Subcutaneous adipose tissue (tissue), 4 donors: Measurements from ENCODE around the gene OR1L6. TPM values are rescaled to one million over a fixed set of nuclear protein-coding genes. Genes with fewer than 3 reads are reported as not detected.

ENCODE experiments used
- CTCF ChIP-seq: fragments of 450-650 bp; IDR thresholded peaks from one replicate; pipeline ENCODE4 v1.5.1; 2016; ENCODE audit warnings: low read depth, mild to moderate bottlenecking, control low read depth, antibody characterized with exemption, moderate library complexity
- total RNA-seq, 4 donors: library from RNA; depleted of rRNA; stranded (reverse); fragments of >200 nt; gene quantifications; one replicate each; pipeline ENCODE4 v1.1.0, GENCODE V29; 2016

The OR1L6 gene
- total RNA-seq, 4 donors from 2014 or later = not detected

- TF ChIP-seq CTCF = no peak
Observed at GRCh38 chr9:122788831-122789230, 46.7 kb downstream of the OR1L6 start, which contains the start of gene OR5C1. OR5C1 (plus strand) TSS chr9:122788933; CDS start chr9:122788933, 0 bp downstream.

- no peak for TF ChIP-seq CTCF
Observed at GRCh38 chr9:122789256-122790046, 47.3 kb downstream of the OR1L6 start.

- no peak for TF ChIP-seq CTCF
Observed at GRCh38 chr9:122791872-122792669, 50.0 kb downstream of the OR1L6 start.

- no peak for TF ChIP-seq CTCF
Observed at GRCh38 chr9:122797316-122798063, 55.4 kb downstream of the OR1L6 start.

Other genes with a start within 250 kb of the OR1L6 start
- not detected for gene OR1J2, start 231.5 kb upstream of the OR1L6 start, total RNA-seq
- gene OR1J4, start 223.2 kb upstream of the OR1L6 start, total RNA-seq = not detected
- not detected for gene OR1N1, start 215.0 kb upstream of the OR1L6 start, total RNA-seq
- not detected for gene OR1N2, start 189.2 kb upstream of the OR1L6 start, total RNA-seq
- under 1 TPM in 2 of 4 donors, not detected in 2; 0.49 to 0.66 TPM for gene OR1L8, start 158.9 kb upstream of the OR1L6 start, total RNA-seq
- gene OR1Q1, start 127.6 kb upstream of the OR1L6 start, total RNA-seq = not detected
- 1 to 10 TPM in 1 of 4 donors, under 1 TPM in 1, not detected in 2; 0.44 to 1.2 TPM for gene OR1B1, start 84.7 kb upstream of the OR1L6 start, total RNA-seq
- gene OR1L1, start 80.6 kb upstream of the OR1L6 start, total RNA-seq = not detected
- not detected for gene OR1L3, start 67.2 kb upstream of the OR1L6 start, total RNA-seq
- gene OR1L4, start 18.3 kb upstream of the OR1L6 start, total RNA-seq = not detected
- gene OR5C1, start 46.6 kb downstream of the OR1L6 start, total RNA-seq = not detected
- gene OR1K1, start 57.8 kb downstream of the OR1L6 start, total RNA-seq = not detected
- gene PDCL, start 86.3 kb downstream of the OR1L6 start, total RNA-seq = 10 to 100 TPM; 18.4 to 24.5 (median 20.4) TPM
- gene RC3H2, start 163.1 kb downstream of the OR1L6 start, total RNA-seq = 10 to 100 TPM; 45.0 to 57.3 (median 52.6) TPM
- 10 to 100 TPM in 3 of 4 donors, 1 to 10 TPM in 1; 6.2 to 10.8 (median 10.1) TPM for gene ZBTB6, start 171.0 kb downstream of the OR1L6 start, total RNA-seq
- gene ZBTB26, start 189.2 kb downstream of the OR1L6 start, total RNA-seq = 1 to 10 TPM; 5.3 to 9.0 (median 6.7) TPM
- 10 to 100 TPM; 47.4 to 65.4 (median 52.8) TPM for gene RABGAP1, start 198.7 kb downstream of the OR1L6 start, total RNA-seq